GM19397 (cell line): ENCODE measurements around the gene ARID1B.

Experiments
- ATAC-seq: cut with Tn5 transposase; IDR thresholded peaks from one replicate; pipeline ENCODE4 v1.9.1; 2021; ENCODE audit warnings: mild to moderate bottlenecking, moderate library complexity; ENCODE audit not compliant: unreplicated experiment

Gene ARID1B

DNA sequence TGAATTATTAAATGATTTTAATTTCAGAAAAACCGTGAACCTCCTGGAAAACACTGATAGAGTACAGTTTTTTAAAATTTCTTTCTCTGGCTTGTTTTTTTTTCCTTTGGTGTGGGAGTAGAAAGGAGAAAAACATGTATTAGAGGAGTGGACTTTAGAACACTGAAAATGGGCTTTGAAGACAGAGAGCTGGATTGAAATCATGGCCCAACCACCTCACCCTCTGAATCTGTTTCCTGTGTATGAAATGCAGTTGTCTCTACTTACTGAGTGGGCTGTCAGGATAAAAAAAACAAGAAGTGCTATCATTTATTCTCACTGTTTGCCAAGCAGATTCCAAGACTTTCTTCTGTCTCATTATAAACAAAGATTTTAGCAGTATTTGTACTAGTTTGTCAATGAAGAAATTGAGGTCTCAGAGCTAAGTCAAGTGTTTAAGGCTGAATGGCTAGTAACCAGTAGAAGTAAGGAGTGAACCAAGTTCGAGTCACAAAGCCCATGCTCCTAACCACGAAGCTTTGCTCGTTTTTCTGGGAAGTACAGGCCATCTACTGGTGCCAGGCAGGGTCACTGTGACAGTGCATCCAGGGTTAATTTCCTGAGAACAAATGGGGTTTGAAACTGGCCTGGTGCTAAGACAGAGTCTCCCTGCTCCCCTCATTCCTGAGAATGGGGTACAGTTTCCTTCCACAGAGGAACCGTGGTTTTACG, 289.8 kb downstream of the ARID1B start:
- no peak for ATAC-seq

DNA sequence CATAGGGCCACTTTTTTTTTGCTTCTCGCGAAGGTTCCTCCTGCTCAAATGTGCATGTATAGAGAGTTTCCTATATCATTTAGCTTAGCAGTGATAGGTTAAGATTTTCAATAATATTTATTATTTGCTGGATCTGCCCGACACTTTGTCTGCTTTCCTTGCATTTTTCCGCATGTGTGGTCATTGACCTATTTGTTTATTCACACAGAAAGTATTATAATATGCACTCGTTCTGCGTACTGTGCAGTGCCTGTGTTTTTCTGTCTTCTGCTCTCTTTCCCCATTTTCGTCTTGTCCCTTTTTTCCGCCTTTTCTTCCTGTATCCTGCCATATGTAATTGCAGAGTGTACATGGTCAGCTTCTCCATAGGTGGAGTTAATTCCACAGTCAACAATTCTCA, 290.3 kb downstream of the ARID1B start:
- no peak for ATAC-seq

DNA sequence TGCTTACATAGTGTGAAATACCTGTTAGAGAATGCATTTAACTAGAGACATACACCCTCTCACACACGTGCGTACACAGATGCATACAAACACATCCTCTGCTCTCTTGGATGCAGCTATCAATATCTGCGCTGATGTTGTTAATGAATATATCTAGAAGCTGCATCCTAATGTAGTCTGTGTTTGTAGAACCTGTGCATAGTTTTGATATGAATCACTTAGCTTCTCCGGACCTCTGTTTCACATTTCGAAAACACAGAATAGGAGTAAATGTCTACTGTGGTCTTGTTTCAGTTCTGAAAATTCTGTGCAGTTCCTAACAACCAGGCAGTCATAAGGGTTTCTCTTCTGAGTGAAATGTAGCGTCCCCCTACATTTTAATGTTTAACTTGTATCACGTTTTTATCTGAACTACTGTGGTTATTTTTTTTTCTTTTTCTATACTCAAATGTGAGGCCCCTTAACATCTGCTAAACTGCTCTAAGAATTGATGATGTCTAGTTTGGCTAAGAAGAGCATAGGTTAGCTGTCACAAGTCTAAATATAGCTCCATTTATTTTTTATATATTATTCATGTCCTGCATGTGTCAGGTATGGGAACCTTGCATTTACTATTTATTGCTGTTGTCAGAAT, 291.6 kb downstream of the ARID1B start:
- peak; percentile 96 for ATAC-seq

DNA sequence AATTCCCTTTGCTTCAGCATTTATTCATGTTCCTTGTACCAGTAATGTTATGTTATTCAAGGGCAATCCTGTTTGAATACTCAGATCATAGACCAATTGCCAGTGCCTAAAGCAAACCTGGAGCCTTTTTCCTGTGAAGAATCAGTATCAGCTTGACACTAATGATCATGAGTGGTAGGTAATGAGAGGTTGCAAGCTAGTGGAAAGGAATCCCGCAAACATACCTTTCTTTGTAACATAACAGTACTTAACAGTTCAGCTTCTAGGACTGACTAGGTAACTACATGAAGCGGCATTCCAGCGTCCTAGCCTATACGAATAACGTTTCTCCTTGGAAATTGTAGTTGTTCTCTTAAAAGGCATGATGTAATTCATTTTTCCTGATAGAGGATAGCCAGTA, 292.4 kb downstream of the ARID1B start:
- ATAC-seq = no peak

DNA sequence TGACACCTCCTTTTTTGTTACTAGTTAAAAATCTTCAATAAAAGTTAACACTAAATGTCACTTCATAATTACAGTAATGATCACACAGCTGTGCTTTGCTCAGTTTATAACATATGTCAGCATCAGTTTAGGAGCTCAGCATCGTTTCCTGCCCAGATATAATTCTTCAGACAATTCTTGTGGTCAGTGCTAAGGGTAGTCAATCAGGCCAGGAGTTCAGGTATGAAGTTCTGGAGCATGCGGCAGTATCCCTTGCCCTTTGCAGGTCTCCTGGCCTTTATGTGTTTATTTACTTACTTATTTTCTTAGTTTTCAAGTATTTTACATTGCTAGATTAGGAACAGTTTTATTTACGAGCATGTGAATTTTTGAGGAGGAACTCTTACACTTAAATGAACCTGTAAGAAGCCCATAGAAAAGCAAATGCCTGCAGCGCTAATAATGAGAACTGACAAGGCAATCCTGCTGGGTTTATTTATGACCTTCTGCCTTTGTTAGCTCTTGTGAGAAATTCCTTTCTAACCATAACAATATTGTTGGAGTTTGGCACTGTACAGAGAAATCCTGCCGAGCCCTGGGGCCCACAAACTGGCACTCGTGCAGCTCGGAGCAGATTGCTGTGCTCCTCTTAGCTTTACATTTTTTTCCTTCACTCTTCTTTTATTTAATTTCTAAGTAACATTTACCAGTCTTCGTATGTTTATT, 293.4 kb downstream of the ARID1B start:
- no peak for ATAC-seq

DNA sequence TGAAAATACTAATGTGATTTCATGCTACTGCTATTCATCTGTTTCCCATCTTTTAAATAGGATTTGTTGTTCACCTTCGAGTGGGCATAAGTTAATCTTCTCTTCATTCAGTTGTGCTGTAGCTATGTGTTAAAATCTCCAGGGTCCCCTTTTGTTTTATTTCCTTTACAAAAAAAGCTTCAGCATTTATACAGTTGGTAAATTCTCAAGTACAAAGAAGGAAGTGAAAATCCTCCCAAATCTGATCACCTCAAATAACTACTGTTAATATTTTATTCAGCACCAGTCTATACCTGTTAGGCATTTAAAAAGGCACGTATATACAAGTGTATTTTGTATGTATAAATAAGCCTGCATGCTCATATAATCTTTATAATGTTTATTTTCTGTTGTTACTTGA, 294.9 kb downstream of the ARID1B start:
- ATAC-seq = no peak

DNA sequence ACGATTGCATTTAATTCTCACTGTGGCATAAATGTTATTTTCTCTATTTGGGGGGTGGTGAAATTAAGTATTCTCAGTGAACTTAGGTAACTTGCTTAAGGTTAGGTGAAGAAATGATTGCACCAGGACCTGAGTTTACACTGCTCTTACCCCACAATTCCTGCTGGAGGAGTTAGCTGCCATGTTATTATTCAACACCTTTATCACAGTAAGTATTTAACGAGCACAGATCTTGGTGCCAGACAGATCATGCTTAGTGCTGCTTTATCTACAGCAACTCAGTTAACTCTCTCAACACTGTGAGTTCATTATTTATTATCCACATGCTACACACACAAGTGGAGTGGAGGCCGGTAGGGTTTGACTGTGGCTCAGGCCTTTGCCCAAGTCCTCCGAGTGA, 296.4 kb downstream of the ARID1B start:
- ATAC-seq = no peak

DNA sequence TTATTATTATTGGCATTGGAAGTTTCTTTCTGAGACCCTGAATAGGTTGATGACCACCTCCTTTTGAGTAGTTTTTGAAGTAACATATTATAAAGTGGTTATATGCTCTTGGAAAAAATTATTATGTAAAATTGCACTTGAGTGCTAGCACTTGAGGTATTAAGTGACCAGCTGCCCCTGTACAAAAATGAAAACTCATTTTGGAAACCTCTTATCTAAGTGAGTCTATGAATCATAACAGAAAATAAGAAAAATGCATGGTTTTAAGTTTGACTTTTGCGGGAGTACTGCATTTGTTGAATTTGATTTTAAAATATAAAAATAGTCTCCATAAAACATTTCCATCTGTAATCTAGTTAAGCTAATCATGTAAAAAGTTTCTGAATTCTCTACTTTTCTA, 297.8 kb downstream of the ARID1B start:
- ATAC-seq = no peak

DNA sequence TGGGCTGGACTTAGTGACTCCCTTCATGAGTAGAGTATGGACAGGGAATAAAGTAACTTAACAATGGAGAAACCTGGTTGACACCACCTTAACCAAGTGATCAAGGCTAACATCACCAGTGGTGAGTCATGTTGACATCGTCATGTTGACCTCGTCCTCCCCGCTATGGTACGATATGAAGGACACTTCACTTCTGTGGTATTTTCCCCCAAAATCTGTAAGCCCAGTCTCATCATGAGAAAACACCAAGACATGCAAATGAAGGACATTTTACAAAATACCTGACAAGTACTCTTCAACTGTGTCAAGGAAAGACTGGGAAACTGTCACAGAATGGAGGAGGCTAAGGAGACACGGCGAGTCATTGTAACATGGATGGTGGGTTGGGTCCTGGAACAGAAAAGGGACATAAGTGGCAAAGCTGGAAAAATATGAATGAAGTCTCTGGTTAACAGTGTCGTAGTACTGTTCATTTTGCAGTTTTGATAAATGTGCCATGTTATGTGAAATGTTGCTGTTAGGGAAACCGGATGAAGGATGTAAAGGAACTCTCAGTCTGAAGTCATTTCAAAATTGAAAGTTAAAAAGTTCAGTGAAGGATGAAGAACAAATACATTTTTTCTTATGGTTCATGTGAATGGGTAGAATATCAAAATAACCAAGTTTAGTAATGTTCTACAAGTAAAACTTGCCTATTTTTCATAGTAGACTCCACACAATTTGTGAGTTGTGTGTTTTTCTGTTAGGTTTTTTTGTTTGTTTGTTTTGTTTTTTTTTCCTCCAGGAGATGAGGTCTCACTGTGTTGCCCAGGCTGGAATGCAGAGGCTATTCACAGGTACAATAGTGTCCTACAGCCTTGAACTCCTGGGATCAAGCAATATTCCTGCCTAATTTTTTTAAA, 298.6 kb downstream of the ARID1B start:
- ATAC-seq = peak; percentile 76

DNA sequence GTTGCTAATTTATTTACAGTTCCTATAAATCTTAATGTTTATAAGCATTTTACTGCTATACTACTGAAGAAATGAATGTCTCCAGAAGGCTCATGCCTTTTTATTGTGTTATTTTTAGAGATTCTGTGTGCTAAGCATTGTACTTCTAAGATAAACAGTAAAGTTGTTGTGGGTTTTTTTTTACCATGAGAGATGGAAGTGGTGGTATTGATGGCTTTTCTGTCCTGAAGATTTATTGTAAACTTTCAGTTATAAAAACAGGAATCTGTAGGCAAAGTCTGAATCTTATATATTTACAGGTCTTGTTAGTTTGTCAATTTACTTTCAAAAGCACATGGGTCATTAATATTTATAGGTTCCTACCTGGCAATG, 299.3 kb downstream of the ARID1B start:
- ATAC-seq = no peak

DNA sequence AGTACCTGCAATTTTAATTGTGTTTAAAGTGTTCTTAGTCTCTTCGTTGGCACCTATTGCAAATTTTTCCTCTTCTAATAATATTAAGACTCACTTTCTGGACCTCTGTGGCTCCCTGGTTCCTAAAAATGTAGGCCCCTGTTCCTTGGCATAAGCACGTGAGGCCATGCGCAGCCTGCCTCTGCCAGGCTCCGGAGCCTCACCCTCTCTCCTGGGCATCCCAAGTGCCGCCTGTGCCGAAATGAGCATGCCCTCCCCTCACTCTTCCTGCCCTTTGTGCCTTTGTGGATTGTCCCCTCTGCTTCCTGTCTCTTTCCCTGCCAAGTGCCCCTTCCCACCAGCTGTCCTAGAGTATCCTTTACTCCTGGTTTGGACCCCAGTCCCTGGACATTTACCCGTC, 300.1 kb downstream of the ARID1B start:
- no peak for ATAC-seq

DNA sequence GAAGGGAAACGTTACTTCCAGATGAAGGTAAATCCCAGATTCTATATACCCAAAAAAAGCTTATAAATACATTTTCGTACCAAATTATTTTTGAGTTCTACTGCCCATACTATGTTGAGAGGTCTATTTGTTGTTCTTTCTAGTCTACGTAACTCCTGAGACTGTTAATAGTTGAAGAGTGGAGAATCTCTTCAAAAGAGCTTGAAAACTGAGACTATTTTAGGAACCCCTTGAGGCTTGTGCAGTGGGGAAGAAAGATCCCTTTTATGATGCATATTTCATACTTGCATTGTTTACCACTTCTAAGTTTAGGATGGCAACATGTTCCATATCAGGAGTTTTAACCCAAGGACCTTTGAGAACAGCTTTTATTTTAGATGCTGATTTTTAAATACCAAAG, 301.1 kb downstream of the ARID1B start:
- no peak for ATAC-seq

DNA sequence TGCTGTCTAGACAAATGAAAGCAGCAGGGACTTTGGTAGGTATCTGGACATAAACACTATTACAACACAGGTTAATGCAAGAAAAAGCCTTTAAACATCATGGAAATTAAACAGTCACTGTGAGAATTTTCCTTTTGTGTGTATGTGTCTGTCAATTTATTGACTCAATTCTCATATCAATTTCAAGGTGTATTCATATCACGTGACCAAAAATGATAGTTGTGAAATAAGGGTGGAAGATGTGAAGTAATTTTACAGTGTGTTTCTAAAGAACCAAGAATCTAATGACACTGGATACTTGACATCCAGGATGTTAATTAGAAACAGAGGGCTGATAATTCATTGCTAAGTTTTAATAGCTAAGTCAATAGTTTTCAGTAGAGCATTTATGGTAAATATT, 302.1 kb downstream of the ARID1B start:
- ATAC-seq = no peak

DNA sequence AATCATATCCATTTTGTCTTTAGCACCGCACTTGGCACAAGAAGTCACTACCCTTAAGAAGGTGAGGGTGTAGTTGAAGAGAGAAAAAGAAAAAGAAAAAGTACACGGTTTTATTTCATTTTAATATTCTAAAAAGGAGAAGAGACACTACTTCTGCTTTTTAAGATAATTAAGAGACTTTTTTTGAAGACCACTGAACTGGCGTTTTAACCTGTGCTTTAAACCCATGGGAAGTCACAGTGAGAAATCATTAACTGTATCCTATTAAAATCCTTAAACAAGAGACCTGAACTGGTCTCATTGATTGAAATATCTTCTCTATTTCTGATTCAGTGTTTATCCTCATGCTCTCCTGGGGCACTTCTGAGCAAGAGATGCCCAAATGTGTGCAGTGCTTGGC, 302.6 kb downstream of the ARID1B start:
- no peak for ATAC-seq

DNA sequence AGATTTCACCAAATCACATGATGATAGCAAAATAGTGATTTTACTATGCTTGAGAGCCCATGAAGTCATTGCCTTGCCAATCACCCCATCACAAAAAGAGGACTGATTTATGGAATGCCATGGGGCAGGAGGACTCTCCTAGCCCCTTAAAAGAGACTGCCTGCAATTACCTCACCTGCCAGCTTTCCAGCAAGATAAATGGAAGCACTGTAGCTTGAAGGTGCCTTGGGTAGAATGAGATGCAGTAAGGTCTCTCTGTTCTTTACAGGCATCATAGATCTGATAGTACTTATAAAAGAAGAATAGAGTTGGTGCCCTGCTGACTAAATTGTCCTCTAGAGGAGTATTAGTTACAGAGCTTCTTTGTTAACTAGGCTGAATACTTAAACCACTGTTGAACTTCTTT, 303.8 kb downstream of the ARID1B start:
- ATAC-seq = no peak

DNA sequence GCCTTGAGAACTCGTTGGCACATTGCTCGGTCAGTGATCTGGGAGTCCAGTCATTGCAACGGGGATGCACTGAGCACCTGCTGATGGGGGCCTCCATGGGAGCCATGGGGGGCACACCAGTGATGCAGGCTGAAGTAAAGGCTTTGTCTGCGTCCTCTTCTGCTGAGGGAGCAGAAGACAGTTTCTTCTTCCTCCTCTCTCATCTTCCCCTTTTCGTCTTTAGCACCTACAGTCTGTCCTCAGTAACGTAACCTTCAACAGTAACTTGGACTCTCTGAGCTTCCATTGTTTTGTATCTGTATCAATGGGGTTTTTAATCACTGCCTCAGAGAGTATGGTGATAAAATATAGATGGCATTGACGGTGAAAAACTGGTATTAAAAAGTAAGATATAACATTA, 306.2 kb downstream of the ARID1B start:
- no peak for ATAC-seq

DNA sequence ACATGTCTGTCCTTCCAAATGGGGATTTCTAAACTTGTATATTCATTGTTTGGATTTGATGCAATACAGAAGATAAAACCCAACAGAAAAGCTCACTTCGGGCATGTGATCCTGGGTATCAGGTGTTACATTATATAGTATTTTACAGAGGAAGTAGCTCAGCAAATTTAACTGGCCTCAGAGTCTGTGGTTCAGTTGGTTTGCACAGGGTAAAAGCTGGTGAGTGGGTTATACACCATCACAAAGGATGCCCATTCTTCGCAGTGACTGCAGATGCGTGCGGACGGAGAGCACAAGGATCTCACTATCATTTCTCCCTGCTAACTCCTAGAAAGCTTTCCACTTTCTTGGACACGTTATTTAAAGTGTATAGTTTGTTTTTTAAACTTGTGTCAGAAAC, 309.5 kb downstream of the ARID1B start:
- no peak for ATAC-seq

DNA sequence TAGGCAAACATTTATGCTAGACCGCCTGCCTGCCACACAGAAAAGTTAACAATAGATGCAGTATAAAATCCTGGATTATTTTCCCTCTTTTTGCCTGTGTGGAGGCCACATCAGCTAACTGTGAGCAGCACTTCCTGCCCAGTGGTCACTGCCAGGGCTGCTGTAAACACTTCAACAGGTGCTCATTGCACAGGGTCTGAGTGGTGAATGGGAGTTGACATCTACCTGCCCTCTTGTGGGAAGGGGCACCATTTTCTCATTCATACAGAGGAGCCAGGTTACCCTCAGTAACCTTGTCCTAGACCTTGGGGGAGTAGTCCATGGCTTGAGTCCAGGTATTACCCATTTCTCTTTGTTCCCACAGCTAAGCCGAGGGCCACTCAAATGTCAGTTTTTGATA, 310.8 kb downstream of the ARID1B start:
- ATAC-seq = no peak

DNA sequence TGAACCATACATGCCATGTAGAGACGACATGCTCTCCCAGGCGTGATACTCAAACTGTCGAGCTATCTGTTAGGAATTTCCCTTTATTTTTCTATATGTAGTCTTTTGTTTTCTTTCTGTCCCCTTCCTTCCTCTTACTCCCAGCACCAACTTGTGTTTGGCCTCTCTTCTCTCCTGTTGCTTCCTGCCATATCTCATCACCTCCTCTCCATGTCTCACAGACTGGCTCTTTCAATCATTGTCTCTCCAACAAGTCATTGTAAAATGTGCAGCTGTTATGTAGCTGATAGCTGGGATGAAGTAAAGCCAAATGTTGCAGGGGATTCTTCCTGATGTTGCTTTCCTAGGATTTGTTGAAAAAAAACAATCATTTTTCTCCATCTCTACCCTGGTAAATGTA, 311.7 kb downstream of the ARID1B start:
- ATAC-seq = no peak

DNA sequence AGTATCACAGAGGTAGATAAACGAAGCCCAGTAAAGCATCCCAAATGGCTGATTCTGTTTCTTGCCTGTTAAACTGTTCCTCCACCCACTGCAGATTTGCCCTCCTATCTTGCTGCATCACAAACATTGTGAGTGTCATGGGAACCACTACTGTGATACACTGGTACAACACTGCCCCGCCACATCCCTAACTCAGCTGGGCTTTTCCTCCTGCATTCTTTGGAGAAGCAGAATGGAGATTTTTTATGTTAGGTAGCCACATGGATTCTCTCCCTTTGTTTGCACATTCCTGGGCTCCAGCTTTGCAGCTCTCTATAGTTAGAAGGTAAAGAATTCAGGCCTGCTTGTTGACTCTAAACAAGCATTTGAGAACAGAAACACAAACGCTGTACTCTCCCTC, 312.1 kb downstream of the ARID1B start:
- ATAC-seq = no peak

DNA sequence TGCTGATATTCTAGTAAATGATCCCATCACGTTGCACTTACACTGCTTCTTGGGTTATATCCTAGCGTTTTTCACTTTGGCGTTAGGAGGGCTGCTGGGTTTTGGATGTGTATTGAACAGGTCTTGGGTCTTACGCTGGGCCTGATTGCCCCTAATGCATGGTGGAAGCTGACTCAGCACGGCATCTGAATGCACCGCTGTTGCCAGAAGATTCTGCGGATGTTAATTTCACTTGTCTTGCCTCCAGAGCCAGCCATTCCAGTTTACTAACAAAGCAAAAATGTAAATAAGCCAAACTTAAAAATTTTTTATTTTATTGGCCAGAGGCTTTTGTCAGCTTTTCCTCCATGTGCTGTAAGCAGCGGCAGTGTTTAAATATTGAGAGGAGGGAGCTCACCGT, 312.7 kb downstream of the ARID1B start:
- no peak for ATAC-seq
